Endothelial cell of umbilical vein (primary cell): Measurements from ENCODE around the gene LIPK. TPM values are rescaled to one million over a fixed set of nuclear protein-coding genes. Genes with fewer than 3 reads are reported as not detected.

ENCODE experiments used
- BruUV-seq: library from RNA; stranded (reverse); fragments of 400-500 nt; replicated peaks from 2 replicates; lab custom pipeline; 2021; lab: Mats Ljungman, UMichigan
- CTCF ChIA-PET: fragments of 300-600, 350-600 bp; sonication (Branson Sonifier 250); formaldehyde crosslinking; loops from one replicate; lab custom pipeline; 2021; ENCODE audit warnings: antibody characterized with exemption, inconsistent platforms; lab: Charles Lee
- POLR2A ChIA-PET: fragments of 300-600, 350-600 bp; sonication (Branson Sonifier 250); formaldehyde crosslinking; loops from one replicate; lab custom pipeline; 2021; ENCODE audit warnings: antibody characterized with exemption, inconsistent platforms; lab: Charles Lee
- DNase-seq: peaks from one replicate; pipeline ENCODE4 v3.0.0-alpha.2; 2011; ENCODE audit warnings: low read depth, low spot score
- FAIRE-seq: peaks from 2 replicates; lab custom pipeline; 2011; peaks lifted over from hg19 to GRCh38; lab: Jason Lieb, UNC
- H2AFZ ChIP-seq: 2 replicates; pipeline ENCODE4 v1.6.0; 2012; ENCODE audit warnings: low read depth, low read length, control low read depth, inconsistent platforms
- H3K27ac ChIP-seq: 2 replicates; pipeline ENCODE4 v1.5.1; 2011; ENCODE audit warnings: low read depth, mild to moderate bottlenecking, control low read depth, low read length, moderate library complexity; ENCODE audit not compliant: insufficient read depth
- H3K27me3 ChIP-seq, 2 experiments: 2 replicates each; pipeline versions ENCODE4 v1.6.0 to v1.6.1; 2011; ENCODE audit warnings: low read length in 2 of 2, mixed read lengths in 1 of 2; ENCODE audit not compliant: control insufficient read depth in 2 of 2, insufficient read depth in 2 of 2
- H3K36me3 ChIP-seq, 2 experiments: 2 replicates in 1 of 2; 3 replicates in 1 of 2; pipeline ENCODE4 v1.5.1; 2011; ENCODE audit warnings: low read length in 2 of 2, mild to moderate bottlenecking in 1 of 2, moderate library complexity in 1 of 2; ENCODE audit not compliant: control insufficient read depth in 2 of 2, insufficient read depth in 2 of 2; ENCODE audit errors: extremely low read depth in 1 of 2
- H3K4me1 ChIP-seq: 3 replicates; pipeline ENCODE4 v1.5.1; 2011; ENCODE audit warnings: mild to moderate bottlenecking, low read length; ENCODE audit not compliant: control insufficient read depth, insufficient read depth; ENCODE audit errors: extremely low read depth
- H3K4me2 ChIP-seq: 2 replicates; pipeline ENCODE4 v1.6.1; 2011; ENCODE audit warnings: low read length, control low read depth, mixed read lengths; ENCODE audit not compliant: insufficient read depth
- H3K4me3 ChIP-seq, 3 experiments: fragments of 200-600 bp in 1 of 3; sonication (generic), shearing (Covaris generic) in 1 of 3; replicated peaks in 1 of 3; 2 replicates each; pipeline ENCODE4 v1.5.1; 2011 to 2016; ENCODE audit warnings: control low read depth in 3 of 3, low read length in 3 of 3, mild to moderate bottlenecking in 2 of 3, inconsistent platforms in 1 of 3, low read depth in 1 of 3, moderate library complexity in 1 of 3; ENCODE audit not compliant: insufficient read depth in 1 of 3
- H3K79me2 ChIP-seq: 2 replicates; pipeline ENCODE4 v1.6.0; 2012; ENCODE audit warnings: low read length, inconsistent platforms; ENCODE audit not compliant: control insufficient read depth, insufficient read depth
- H3K9ac ChIP-seq: replicated peaks from 2 replicates; pipeline ENCODE3; 2011; ENCODE audit warnings: low read length, control low read depth; ENCODE audit not compliant: insufficient read depth; ENCODE audit errors: extremely low read depth
- H3K9me1 ChIP-seq: replicated peaks from 3 replicates; pipeline ENCODE4 v1.6.0; 2011; ENCODE audit warnings: mild to moderate bottlenecking, low read length; ENCODE audit not compliant: control insufficient read depth, insufficient read depth; ENCODE audit errors: extremely low read depth
- H3K9me3 ChIP-seq: replicated peaks from 2 replicates; pipeline ENCODE4 v1.5.1; 2012; ENCODE audit warnings: low read length, inconsistent platforms; ENCODE audit not compliant: control insufficient read depth, insufficient read depth
- H4K20me1 ChIP-seq: replicated peaks from 2 replicates; pipeline ENCODE3; 2011; ENCODE audit warnings: mild to moderate bottlenecking, low read length; ENCODE audit not compliant: control insufficient read depth, insufficient read depth; ENCODE audit errors: extremely low read depth
- EZH2 ChIP-seq: IDR thresholded peaks from 2 replicates; pipeline ENCODE4 v1.6.1; 2012; ENCODE audit warnings: borderline replicate concordance, low read depth, mild to moderate bottlenecking, moderate library complexity, low read length, inconsistent platforms; ENCODE audit not compliant: severe bottlenecking
- FOS ChIP-seq: IDR thresholded peaks from 2 replicates; pipeline ENCODE4 v1.6.1; 2011; ENCODE audit warnings: mild to moderate bottlenecking, low read length, moderate library complexity, borderline replicate concordance; ENCODE audit not compliant: insufficient read depth
- GATA2 ChIP-seq: IDR thresholded peaks from 2 replicates; pipeline ENCODE4 v1.7.0; 2011; ENCODE audit warnings: low read depth, mild to moderate bottlenecking, moderate library complexity, mixed read lengths, low read length; ENCODE audit not compliant: insufficient read length, insufficient read depth
- JUN ChIP-seq: IDR thresholded peaks from 2 replicates; pipeline ENCODE4 v1.6.1; 2011; ENCODE audit warnings: borderline replicate concordance, low read depth; ENCODE audit not compliant: insufficient read length, insufficient read depth
- MAX ChIP-seq: IDR thresholded peaks from 2 replicates; pipeline ENCODE4 v1.6.1; 2011; ENCODE audit not compliant: insufficient read depth, insufficient read length
- MYC ChIP-seq: IDR thresholded peaks from one replicate; pipeline ENCODE4 v1.6.1; 2011; ENCODE audit warnings: mild to moderate bottlenecking, low read depth, low read length
- POLR2A ChIP-seq: IDR thresholded peaks from 2 replicates; pipeline ENCODE4 v1.6.1; 2012; ENCODE audit warnings: low read depth, mild to moderate bottlenecking, control low read depth, low read length
- POLR2AphosphoS5 ChIP-seq: IDR thresholded peaks from 2 replicates; pipeline ENCODE4 v1.6.1; 2012; ENCODE audit warnings: low read depth, mild to moderate bottlenecking, control low read depth, low read length, moderate library complexity; ENCODE audit not compliant: insufficient read depth
- dilution Hi-C: fragments of 300-500 bp; cut with MboI; formaldehyde crosslinking; loops from one replicate; pipeline ENCODE4 v1.15.0; 2019; ENCODE audit warnings: low sequenced_read_pairs; ENCODE audit not compliant: extremely low pct_ligation_motif_present
- intact Hi-C: fragments of 100-400 bp; cut with micrococcal nuclease; formaldehyde crosslinking; loops from one replicate; pipeline ENCODE4 v1.10.0; 2022
- polyA plus RNA-seq, 4 experiments: library from polyadenylated mRNA; depleted of rRNA in 3 of 4; stranded (reverse) in 3 of 4; unstranded in 1 of 4; fragments of >200 nt; gene quantifications; 2 replicates each; pipeline versions ENCODE4 v1.2.1 to v1.2.3, GENCODE V29; 2011 to 2012; ENCODE audit warnings: missing spikeins in 1 of 4
- total RNA-seq: library from RNA; stranded (reverse); gene quantifications from 2 replicates; pipeline ENCODE4 v1.2.3, GENCODE V29; 2021
- TF ChIP-seq, protein P1 (sequence below), 2 donors: IDR thresholded peaks; 1 replicate in 1 of 2; 2 replicates in 1 of 2; pipeline ENCODE4 v1.5.1; 2011; ENCODE audit warnings: low read length in 2 of 2, mild to moderate bottlenecking in 2 of 2, moderate library complexity in 2 of 2, control low read depth in 1 of 2, inconsistent platforms in 1 of 2, low read depth in 1 of 2; ENCODE audit not compliant: insufficient read depth in 1 of 2; ENCODE audit errors: extremely low read depth in 1 of 2

The LIPK gene
- total and polyA plus RNA-seq, 2 donors (not counting 3 experiments of a cell fraction or from before 2014, with no cell fraction given): not detected

DNA sequence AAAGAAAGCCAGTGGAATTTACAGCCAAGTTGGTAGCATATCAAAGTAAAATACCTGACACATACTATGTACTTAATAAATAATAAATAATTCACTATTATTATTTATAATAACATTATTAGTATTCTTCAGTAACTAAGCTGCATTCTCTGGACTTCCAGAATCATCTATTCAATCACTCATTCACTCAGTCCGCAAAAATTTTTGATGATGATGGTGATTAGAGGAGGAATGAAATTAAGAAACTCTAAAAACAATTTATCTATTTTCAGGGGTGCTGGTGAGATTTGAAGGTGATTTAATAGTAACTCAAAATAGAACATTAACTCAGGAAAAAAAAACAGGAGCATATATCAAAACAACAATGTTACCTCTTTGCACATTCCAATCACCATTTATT, 50.6 kb downstream of the LIPK start:
- ChIA-PET CTCF (no interaction called here), POLR2A (interaction anchor here (0.6 kb wide), 1 partner anchor 10 kb away, joined by 6 read pairs; no protein-coding TSS in a partner anchor)
- Histone ChIP-seq H3K9me3 (no peaks in the 10 kb centered on the region), H3K27ac (no peak overlapping the region), H2AFZ (no peak overlapping the region), H3K36me3 (no peaks in the 10 kb centered on the region), H3K4me2 (no peak overlapping the region), H3K27me3 (no peaks in the 10 kb centered on the region), H3K9me1 (no peaks in the 10 kb centered on the region), H3K4me3 (no peak overlapping the region), H3K9ac (no peak overlapping the region), H4K20me1 (no peaks in the 10 kb centered on the region), H3K4me1 (peaks cover 14% of the 10 kb centered on the region), H3K79me2 (no peaks in the 10 kb centered on the region)
- DNase-seq: no peak
- intact Hi-C loops (no loop called here), dilution Hi-C loops (no loop called here)
- BruUV-seq: no TSS peak
- TF ChIP-seq, protein P1, sequence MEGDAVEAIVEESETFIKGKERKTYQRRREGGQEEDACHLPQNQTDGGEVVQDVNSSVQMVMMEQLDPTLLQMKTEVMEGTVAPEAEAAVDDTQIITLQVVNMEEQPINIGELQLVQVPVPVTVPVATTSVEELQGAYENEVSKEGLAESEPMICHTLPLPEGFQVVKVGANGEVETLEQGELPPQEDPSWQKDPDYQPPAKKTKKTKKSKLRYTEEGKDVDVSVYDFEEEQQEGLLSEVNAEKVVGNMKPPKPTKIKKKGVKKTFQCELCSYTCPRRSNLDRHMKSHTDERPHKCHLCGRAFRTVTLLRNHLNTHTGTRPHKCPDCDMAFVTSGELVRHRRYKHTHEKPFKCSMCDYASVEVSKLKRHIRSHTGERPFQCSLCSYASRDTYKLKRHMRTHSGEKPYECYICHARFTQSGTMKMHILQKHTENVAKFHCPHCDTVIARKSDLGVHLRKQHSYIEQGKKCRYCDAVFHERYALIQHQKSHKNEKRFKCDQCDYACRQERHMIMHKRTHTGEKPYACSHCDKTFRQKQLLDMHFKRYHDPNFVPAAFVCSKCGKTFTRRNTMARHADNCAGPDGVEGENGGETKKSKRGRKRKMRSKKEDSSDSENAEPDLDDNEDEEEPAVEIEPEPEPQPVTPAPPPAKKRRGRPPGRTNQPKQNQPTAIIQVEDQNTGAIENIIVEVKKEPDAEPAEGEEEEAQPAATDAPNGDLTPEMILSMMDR (IDR thresholded peaks at IDR 0.05; ENCODE audit: extremely low read depth in 1 of 2, insufficient read depth in 1 of 2, low read depth in 1 of 2, low read length in 2 of 2): no peak
- TF ChIP-seq MAX (no peak), MYC (no peak), JUN (no peak), POLR2AphosphoS5 (no peak), FOS (no peak), GATA2 (no peak), POLR2A (no peak), EZH2 (no peak)
- FAIRE-seq: no peak
